ENCODE results near the gene SMNDC1.
"Not testable (repeated sequence)": the region's sequence is repeated elsewhere in the genome, so short reads cannot be mapped to it uniquely, and the experiment has no call there.

SMNDC1 gene

DNA sequence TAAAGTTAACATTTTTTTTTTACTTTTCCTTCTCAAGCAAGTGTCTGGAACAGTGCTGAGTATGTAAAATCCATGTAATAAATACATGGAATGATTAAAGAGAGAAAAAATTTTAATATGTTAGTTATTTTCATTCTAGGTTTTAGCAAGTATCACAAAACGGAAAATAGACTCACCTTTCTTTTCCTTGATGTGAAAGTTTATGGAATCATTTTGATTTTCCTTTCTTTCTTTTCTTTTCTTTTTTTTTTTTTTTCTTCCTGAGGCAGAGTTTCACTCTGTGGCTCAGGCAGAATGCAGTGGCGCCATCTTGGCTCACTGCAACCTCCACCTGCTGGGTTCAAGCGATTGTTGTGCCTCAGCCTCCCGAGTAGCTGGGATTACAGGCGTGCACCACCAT is 28.1 kb downstream of the SMNDC1 start:
- TF ChIP-seq, protein P1, sequence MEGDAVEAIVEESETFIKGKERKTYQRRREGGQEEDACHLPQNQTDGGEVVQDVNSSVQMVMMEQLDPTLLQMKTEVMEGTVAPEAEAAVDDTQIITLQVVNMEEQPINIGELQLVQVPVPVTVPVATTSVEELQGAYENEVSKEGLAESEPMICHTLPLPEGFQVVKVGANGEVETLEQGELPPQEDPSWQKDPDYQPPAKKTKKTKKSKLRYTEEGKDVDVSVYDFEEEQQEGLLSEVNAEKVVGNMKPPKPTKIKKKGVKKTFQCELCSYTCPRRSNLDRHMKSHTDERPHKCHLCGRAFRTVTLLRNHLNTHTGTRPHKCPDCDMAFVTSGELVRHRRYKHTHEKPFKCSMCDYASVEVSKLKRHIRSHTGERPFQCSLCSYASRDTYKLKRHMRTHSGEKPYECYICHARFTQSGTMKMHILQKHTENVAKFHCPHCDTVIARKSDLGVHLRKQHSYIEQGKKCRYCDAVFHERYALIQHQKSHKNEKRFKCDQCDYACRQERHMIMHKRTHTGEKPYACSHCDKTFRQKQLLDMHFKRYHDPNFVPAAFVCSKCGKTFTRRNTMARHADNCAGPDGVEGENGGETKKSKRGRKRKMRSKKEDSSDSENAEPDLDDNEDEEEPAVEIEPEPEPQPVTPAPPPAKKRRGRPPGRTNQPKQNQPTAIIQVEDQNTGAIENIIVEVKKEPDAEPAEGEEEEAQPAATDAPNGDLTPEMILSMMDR (IDR thresholded peaks at IDR 0.05) = no peak
- no peak overlapping the region for H3K27ac Mint-ChIP-seq
- H3K4me3 Mint-ChIP-seq = no peak overlapping the region
- H3K4me1 Mint-ChIP-seq = peaks cover 37% of the 10 kb centered on the region
- no peak for DNase-seq
- H3K27me3 Mint-ChIP-seq (ENCODE audit: low read depth, poor library complexity) = peaks cover 3% of the 10 kb centered on the region
- H3K36me3 Mint-ChIP-seq (ENCODE audit: low read depth) = peaks cover 21% of the 10 kb centered on the region
- no peaks in the 10 kb centered on the region for H3K9me3 Mint-ChIP-seq

DNA sequence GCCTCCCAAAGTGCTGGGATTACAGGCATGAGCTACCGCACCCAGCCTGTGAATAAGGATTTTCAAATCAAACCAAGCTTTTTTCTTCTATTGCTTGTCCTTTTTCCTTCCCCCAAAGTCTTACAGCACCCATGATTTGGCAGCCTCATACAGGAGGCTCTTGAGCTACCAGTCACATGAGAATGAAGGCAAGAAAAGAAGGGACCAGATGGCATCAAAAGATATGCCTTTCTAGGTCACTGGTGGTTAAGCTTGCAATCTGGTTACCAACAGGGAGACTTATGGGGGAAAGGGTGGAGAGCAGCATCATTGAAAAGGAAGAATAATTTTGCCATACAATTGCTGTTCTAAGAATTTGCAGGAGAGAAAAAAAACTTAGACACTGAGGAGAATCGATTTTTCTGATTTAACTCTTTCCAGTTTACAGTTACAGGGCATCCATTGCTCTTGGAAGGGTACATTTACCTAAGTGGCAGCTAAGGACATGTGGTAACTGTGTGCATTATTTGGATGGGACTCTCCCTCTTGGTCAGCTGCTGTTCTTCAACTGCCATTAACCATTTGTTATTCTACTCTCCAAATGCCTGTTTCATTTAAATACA is 29.5 kb downstream of the SMNDC1 start:
- H3K27ac Mint-ChIP-seq = no peak overlapping the region
- TF ChIP-seq, protein P1 (IDR thresholded peaks at IDR 0.05) = no peak
- no peaks in the 10 kb centered on the region for H3K9me3 Mint-ChIP-seq
- peaks cover 9% of the 10 kb centered on the region for H3K36me3 Mint-ChIP-seq (ENCODE audit: low read depth)
- H3K4me3 Mint-ChIP-seq = no peak overlapping the region
- no peak for DNase-seq
- H3K4me1 Mint-ChIP-seq = peaks cover 37% of the 10 kb centered on the region
- H3K27me3 Mint-ChIP-seq (ENCODE audit: low read depth, poor library complexity) = peaks cover 3% of the 10 kb centered on the region

DNA sequence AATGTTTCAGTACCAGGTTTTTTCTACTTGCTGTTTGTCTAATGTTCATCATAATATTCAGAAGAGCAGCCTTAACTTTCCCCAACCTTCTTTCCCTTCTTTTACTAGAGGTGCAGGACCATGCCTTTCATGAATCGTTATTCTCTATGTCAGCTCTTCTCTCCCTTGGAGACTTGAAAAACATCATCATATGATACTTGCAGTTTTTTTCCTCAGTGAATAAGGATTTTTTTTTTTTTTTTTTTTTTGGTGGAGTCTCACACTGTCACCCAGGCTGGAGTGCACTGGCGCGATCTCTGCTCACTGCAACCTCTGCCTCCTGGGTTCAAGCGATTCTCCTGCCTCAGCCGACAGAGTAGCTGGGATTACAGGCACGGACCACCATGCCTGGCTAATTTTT is 30.1 kb downstream of the SMNDC1 start:
- Mint-ChIP-seq H3K27ac (peak overlapping the region; percentile 43), H3K27me3 (ENCODE audit: low read depth, poor library complexity) (peaks cover 3% of the 10 kb centered on the region), H3K4me3 (no peak overlapping the region), H3K9me3 (no peaks in the 10 kb centered on the region), H3K4me1 (peaks cover 37% of the 10 kb centered on the region), H3K36me3 (ENCODE audit: low read depth) (peaks cover 5% of the 10 kb centered on the region)
- TF ChIP-seq, protein P1 (IDR thresholded peaks at IDR 0.05) = no peak
- DNase-seq = no peak

DNA sequence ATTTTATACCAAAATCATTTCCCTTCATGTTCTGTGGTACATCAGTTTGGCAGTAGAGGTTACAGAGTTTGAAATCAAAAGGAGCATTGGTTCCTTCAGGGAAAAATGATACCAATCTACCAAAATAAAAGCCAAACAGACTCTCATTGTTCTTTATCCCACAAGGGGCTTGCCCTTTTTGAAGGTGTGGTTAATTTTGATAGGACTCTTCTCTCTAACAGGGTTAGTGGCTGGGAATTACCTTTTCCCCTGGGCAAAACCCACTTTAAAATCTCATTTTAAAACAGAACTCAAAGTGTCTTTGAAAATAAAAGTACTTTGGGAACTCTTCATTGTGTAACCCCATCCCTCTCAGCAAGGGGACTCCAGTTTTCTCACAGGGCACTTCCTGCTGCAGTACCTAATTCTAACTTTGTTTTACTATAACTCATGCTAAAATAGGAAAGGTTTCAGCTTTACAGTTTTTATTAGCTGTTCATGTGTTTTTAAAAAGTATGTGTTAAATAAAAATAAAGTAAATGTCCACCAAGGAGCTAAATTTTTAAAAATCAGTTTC is 30.6 kb downstream of the SMNDC1 start:
- TF ChIP-seq, protein P1 (IDR thresholded peaks at IDR 0.05) = no peak
- H3K4me1 Mint-ChIP-seq = peaks cover 41% of the 10 kb centered on the region
- no peak overlapping the region for H3K4me3 Mint-ChIP-seq
- H3K36me3 Mint-ChIP-seq (ENCODE audit: low read depth) = no peaks in the 10 kb centered on the region
- no peak for DNase-seq
- H3K9me3 Mint-ChIP-seq = no peaks in the 10 kb centered on the region
- peak overlapping the region; percentile 57 for H3K27ac Mint-ChIP-seq
- H3K27me3 Mint-ChIP-seq (ENCODE audit: low read depth, poor library complexity) = peaks cover 7% of the 10 kb centered on the region

DNA sequence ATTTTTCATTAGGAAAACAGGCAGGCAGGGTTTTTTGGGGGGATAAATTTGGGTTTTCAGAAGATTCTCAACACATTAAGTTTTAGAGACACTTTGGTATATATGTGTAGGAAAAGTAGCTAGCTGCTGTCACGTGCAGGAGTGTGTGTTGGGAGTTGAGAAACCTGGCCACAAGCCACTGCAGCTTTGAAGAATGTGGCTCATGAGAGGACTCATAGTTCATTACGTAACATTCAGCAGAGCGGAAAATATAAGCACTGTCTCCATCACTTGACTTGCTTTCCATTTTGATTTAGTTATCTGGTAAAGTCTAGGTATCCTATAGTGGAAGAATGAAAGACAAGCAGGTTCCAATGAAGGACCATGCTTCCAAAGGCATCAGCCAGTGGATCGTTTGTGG is 31.2 kb downstream of the SMNDC1 start:
- Mint-ChIP-seq H3K27me3 (ENCODE audit: low read depth, poor library complexity) (peaks cover 10% of the 10 kb centered on the region), H3K4me1 (peaks cover 43% of the 10 kb centered on the region), H3K4me3 (no peak overlapping the region), H3K9me3 (no peaks in the 10 kb centered on the region), H3K27ac (peak overlapping the region; percentile 57), H3K36me3 (ENCODE audit: low read depth) (no peaks in the 10 kb centered on the region)
- TF ChIP-seq, protein P1 (IDR thresholded peaks at IDR 0.05) = no peak
- no peak for DNase-seq

DNA sequence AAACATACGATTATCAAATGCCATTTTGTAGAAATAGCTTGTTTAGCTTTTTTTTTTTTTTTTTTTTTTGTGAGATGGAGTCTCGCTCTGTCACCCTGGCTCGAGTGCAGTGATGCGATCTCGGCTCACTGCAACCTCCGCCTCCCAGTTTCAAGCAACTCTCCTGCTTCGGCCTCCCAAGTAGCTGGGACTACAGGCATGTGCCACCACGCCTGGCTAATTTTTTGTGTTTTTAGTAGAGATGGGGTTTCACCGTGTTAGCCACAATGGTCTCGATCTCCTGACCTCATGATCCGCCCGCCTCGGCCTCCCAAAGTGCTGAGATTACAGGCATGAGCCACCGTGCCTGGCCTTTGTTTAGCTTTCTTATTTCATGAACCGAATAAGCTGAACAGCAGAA is 31.7 kb downstream of the SMNDC1 start:
- H3K4me1 Mint-ChIP-seq = peaks cover 40% of the 10 kb centered on the region
- DNase-seq = peak; percentile 7
- peaks cover 11% of the 10 kb centered on the region for H3K27me3 Mint-ChIP-seq (ENCODE audit: low read depth, poor library complexity)
- not testable (repeated sequence) for H3K27ac Mint-ChIP-seq; H3K36me3 Mint-ChIP-seq (ENCODE audit: low read depth); H3K4me3 Mint-ChIP-seq; H3K9me3 Mint-ChIP-seq
